Panc1 (cell line): ENCODE results near the gene KIAA1755.

ENCODE experiments used
- CTCF ChIP-seq: fragments of 450-650 bp; IDR thresholded peaks from 2 replicates; pipeline ENCODE4 v1.5.1; 2017; ENCODE audit warnings: mild to moderate bottlenecking
- POLR2AphosphoS5 ChIP-seq: IDR thresholded peaks from 2 replicates; pipeline ENCODE4 v1.6.1; 2012; ENCODE audit warnings: mild to moderate bottlenecking, low read depth, low read length, moderate library complexity

DNA sequence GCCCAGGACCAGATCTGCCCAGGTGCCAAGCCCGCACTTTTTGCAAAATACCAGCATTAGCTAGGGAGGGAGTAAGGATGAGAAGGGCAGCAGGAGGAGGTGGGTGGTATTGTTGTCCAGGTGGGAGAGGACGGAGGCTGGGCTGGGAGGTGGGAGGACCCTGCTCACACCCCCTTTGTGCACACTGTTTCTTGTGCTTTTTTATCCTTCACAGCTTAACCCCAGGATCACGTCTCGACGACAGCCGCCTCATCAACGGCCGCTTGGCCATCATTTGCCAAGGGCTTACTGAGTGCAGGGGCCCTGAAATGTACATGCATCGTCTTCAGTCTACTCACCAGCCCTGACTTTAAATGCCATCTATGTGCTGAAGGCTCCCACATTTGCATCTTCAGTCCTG, 83.3 kb downstream of the KIAA1755 start:
- no peak for TF ChIP-seq CTCF
- no peak for TF ChIP-seq POLR2AphosphoS5
